Panc1 (cell line): ENCODE results near the gene GMDS. TPM values are rescaled to one million over a fixed set of nuclear protein-coding genes. Genes with fewer than 3 reads are reported as not detected.

Source experiments
- ATAC-seq: fragments of 200-7000 bp; cut with Tn5 transposase; 2 replicates; pipeline ENCODE4 v1.9.1; 2020; ENCODE audit warnings: mild to moderate bottlenecking, moderate library complexity
- BruUV-seq: library from RNA; stranded (reverse); fragments of 400-500 nt; replicated peaks from 2 replicates; lab custom pipeline; 2021; lab: Mats Ljungman, UMichigan
- CTCF ChIA-PET: fragments of 300-600 bp; sonication (Branson Sonifier 250); formaldehyde crosslinking; loops from one replicate; lab custom pipeline; 2022; ENCODE audit warnings: antibody characterized with exemption; lab: Charles Lee
- POLR2A ChIA-PET: fragments of 300-600 bp; sonication (Branson Sonifier 250); formaldehyde crosslinking; loops from one replicate; lab custom pipeline; 2022; ENCODE audit warnings: antibody characterized with exemption; lab: Charles Lee
- DNase-seq: peaks from one replicate; pipeline ENCODE4 v3.0.0-alpha.2; 2010; ENCODE audit warnings: low read depth, low spot score
- H3K27ac ChIP-seq: 2 replicates; pipeline ENCODE4 v1.5.1; 2011; ENCODE audit warnings: mild to moderate bottlenecking, low read length, inconsistent platforms
- H3K27me3 ChIP-seq: fragments of 200-500 bp; sonication (Bioruptor generic); 2 replicates; pipeline ENCODE4 v1.6.0; 2014; ENCODE audit warnings: low read length, inconsistent platforms; ENCODE audit not compliant: control insufficient read depth, insufficient read depth
- H3K36me3 ChIP-seq: fragments of 200-500 bp; sonication (Bioruptor generic); 2 replicates; pipeline ENCODE4 v1.5.1; 2014; ENCODE audit warnings: inconsistent platforms, mild to moderate bottlenecking, low read length, moderate library complexity; ENCODE audit not compliant: control insufficient read depth, insufficient read depth
- H3K4me1 ChIP-seq: 2 replicates; pipeline ENCODE4 v1.5.1; 2011; ENCODE audit warnings: inconsistent platforms, mild to moderate bottlenecking, low read length, moderate library complexity; ENCODE audit not compliant: control insufficient read depth, insufficient read depth
- H3K4me3 ChIP-seq, 2 experiments: 2 replicates each; pipeline ENCODE4 v1.5.1; 2011 to 2012; ENCODE audit warnings: low read depth in 2 of 2, low read length in 2 of 2, mild to moderate bottlenecking in 2 of 2, inconsistent platforms in 1 of 2, moderate library complexity in 1 of 2
- H3K9me3 ChIP-seq: fragments of 200-500 bp; sonication (Bioruptor generic); 2 replicates; pipeline ENCODE4 v1.5.1; 2014; ENCODE audit warnings: low read depth, mild to moderate bottlenecking, inconsistent platforms, low read length, moderate library complexity; ENCODE audit not compliant: control insufficient read depth, insufficient read depth
- CTCF ChIP-seq: fragments of 450-650 bp; IDR thresholded peaks from 2 replicates; pipeline ENCODE4 v1.5.1; 2017; ENCODE audit warnings: mild to moderate bottlenecking
- POLR2AphosphoS5 ChIP-seq: IDR thresholded peaks from 2 replicates; pipeline ENCODE4 v1.6.1; 2012; ENCODE audit warnings: mild to moderate bottlenecking, low read depth, low read length, moderate library complexity
- SIN3A ChIP-seq: IDR thresholded peaks from 2 replicates; pipeline ENCODE4 v1.6.1; 2012; ENCODE audit warnings: low read depth, mild to moderate bottlenecking, low read length, moderate library complexity, borderline replicate concordance; ENCODE audit not compliant: insufficient read depth
- TCF7L2 ChIP-seq: IDR thresholded peaks from 2 replicates; pipeline ENCODE4 v1.6.1; 2011; ENCODE audit warnings: mild to moderate bottlenecking, low read depth, low read length, inconsistent platforms
- in situ Hi-C: cut with HindIII; loops from 2 replicates; pipeline ENCODE4 v1.10.0; 2016; ENCODE audit warnings: low sequenced_read_pairs, low pct_unique_long_range_greater_than_20kb
- intact Hi-C: fragments of 100-400 bp; cut with micrococcal nuclease; formaldehyde crosslinking; loops from one replicate; pipeline ENCODE4 v1.10.0; 2022; ENCODE audit not compliant: unreplicated experiment
- total RNA-seq: library from RNA; stranded (reverse); gene quantifications from one replicate; pipeline ENCODE4 v1.2.1, GENCODE V29; 2021; ENCODE audit not compliant: unreplicated experiment
- TF ChIP-seq, protein P1 (sequence below), 2 experiments: IDR thresholded peaks; 2 replicates each; pipeline ENCODE4 v1.6.1; 2011 to 2012; ENCODE audit warnings: low read depth in 2 of 2, control low read depth in 1 of 2, low read length in 1 of 2, mild to moderate bottlenecking in 1 of 2, moderate library complexity in 1 of 2; ENCODE audit not compliant: insufficient read depth in 1 of 2

The GMDS gene
- total RNA-seq, 1 experiment from 2014 or later, result 9.8 TPM

GRCh38 chr6:1581120-1581991, 664.0 kb downstream of the GMDS start:
- no peaks in the 10 kb centered on the region for H3K4me1 ChIP-seq
- no peak for ATAC-seq
- ChIA-PET POLR2A (no interaction called here), CTCF (no interaction called here)
- H3K36me3 ChIP-seq, result no peaks in the 10 kb centered on the region
- H3K4me3 ChIP-seq, result no peak overlapping the region
- H3K27me3 ChIP-seq, result no peaks in the 10 kb centered on the region; the same call in none of the 2 replicates
- intact Hi-C loops (no loop called here), in situ Hi-C loops (no loop called here)
- TF ChIP-seq TCF7L2, result no peak
- TF ChIP-seq CTCF, result no peak
- no peak for TF ChIP-seq POLR2AphosphoS5
- no peak for TF ChIP-seq SIN3A
- TF ChIP-seq, protein P1, sequence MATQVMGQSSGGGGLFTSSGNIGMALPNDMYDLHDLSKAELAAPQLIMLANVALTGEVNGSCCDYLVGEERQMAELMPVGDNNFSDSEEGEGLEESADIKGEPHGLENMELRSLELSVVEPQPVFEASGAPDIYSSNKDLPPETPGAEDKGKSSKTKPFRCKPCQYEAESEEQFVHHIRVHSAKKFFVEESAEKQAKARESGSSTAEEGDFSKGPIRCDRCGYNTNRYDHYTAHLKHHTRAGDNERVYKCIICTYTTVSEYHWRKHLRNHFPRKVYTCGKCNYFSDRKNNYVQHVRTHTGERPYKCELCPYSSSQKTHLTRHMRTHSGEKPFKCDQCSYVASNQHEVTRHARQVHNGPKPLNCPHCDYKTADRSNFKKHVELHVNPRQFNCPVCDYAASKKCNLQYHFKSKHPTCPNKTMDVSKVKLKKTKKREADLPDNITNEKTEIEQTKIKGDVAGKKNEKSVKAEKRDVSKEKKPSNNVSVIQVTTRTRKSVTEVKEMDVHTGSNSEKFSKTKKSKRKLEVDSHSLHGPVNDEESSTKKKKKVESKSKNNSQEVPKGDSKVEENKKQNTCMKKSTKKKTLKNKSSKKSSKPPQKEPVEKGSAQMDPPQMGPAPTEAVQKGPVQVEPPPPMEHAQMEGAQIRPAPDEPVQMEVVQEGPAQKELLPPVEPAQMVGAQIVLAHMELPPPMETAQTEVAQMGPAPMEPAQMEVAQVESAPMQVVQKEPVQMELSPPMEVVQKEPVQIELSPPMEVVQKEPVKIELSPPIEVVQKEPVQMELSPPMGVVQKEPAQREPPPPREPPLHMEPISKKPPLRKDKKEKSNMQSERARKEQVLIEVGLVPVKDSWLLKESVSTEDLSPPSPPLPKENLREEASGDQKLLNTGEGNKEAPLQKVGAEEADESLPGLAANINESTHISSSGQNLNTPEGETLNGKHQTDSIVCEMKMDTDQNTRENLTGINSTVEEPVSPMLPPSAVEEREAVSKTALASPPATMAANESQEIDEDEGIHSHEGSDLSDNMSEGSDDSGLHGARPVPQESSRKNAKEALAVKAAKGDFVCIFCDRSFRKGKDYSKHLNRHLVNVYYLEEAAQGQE (IDR thresholded peaks at IDR 0.05; ENCODE audit: insufficient read depth in 1 of 2, low read depth in 2 of 2, low read length in 1 of 2), result no peak
- BruUV-seq, result no TSS peak
- H3K27ac ChIP-seq, result no peak overlapping the region
- no peaks in the 10 kb centered on the region for H3K9me3 ChIP-seq
- DNase-seq, result no peak

GRCh38 chr6:1580585-1580984, 664.8 kb downstream of the GMDS start:
- intact Hi-C loops, result no loop called here
- in situ Hi-C loops, result no loop called here
- DNase-seq, result no peak

More at GRCh38 chr6:1580585-1580984, 664.8 kb downstream of the GMDS start:
- H3K27ac ChIP-seq, result no peak overlapping the region
- no peak for ATAC-seq
- H3K4me1 ChIP-seq, result no peaks in the 10 kb centered on the region
- no peaks in the 10 kb centered on the region; the same call in none of the 2 replicates for H3K27me3 ChIP-seq
- TF ChIP-seq, protein P1 (IDR thresholded peaks at IDR 0.05; ENCODE audit: insufficient read depth in 1 of 2, low read depth in 2 of 2, low read length in 1 of 2), result no peak
- TF ChIP-seq SIN3A (no peak), CTCF (no peak)
- H3K36me3 ChIP-seq, result no peaks in the 10 kb centered on the region
- ChIA-PET CTCF (no interaction called here), POLR2A (no interaction called here)
- H3K9me3 ChIP-seq, result no peaks in the 10 kb centered on the region
- no TSS peak for BruUV-seq
- no peak overlapping the region for H3K4me3 ChIP-seq
